K562 (cell line): ENCODE measurements around the gene GPR108. TPM values are rescaled to one million over a fixed set of nuclear protein-coding genes. Genes with fewer than 3 reads are reported as not detected.

Source experiments
- ATF7 ChIP-seq: fragments of 450-650 bp; IDR thresholded peaks from 2 replicates; pipeline ENCODE4 v1.7.1; 2014; ENCODE audit warnings: mild to moderate bottlenecking, moderate library complexity
- GTF2A2 ChIP-seq: IDR thresholded peaks from 2 replicates; pipeline ENCODE4 v1.6.1; 2016; ENCODE audit warnings: mild to moderate bottlenecking, missing genetic modification characterization, missing compliant biosample characterization
- KAT2B ChIP-seq: IDR thresholded peaks from one replicate; pipeline ENCODE4 v1.6.1; 2012; ENCODE audit warnings: low read depth, mild to moderate bottlenecking, control low read depth, inconsistent platforms, low read length, moderate library complexity
- POLR2B ChIP-seq: fragments of 450-650 bp; IDR thresholded peaks from 2 replicates; pipeline ENCODE4 v1.6.1; 2018; ENCODE audit warnings: low read depth; ENCODE audit not compliant: partially characterized antibody
- POU5F1 ChIP-seq: fragments of 150-350 bp; IDR thresholded peaks from 2 replicates; pipeline ENCODE4 v1.6.1; 2014; ENCODE audit warnings: borderline replicate concordance, low read length, low read depth, mild to moderate bottlenecking; ENCODE audit not compliant: partially characterized antibody
- SIN3A ChIP-seq, 2 experiments: fragments of 150-350 bp in 1 of 2; IDR thresholded peaks; 2 replicates each; pipeline ENCODE4 v1.6.1; 2011 to 2016; ENCODE audit warnings: borderline replicate concordance in 2 of 2, low read depth in 2 of 2, low read length in 2 of 2, mild to moderate bottlenecking in 2 of 2, moderate library complexity in 2 of 2; ENCODE audit not compliant: control insufficient read depth in 1 of 2
- SIX5 ChIP-seq, 2 experiments: IDR thresholded peaks; 2 replicates each; pipeline ENCODE4 v1.6.1; 2011; ENCODE audit warnings: low read length in 2 of 2, borderline replicate concordance in 1 of 2, low read depth in 1 of 2, mild to moderate bottlenecking in 1 of 2, moderate library complexity in 1 of 2; ENCODE audit not compliant: insufficient read depth in 1 of 2
- ZNF12 ChIP-seq: sonication (generic); formaldehyde crosslinking; IDR thresholded peaks from 2 replicates; pipeline ENCODE4 v1.4.0; 2020; ENCODE audit warnings: mild to moderate bottlenecking, missing genetic modification reagents
- ZNF589 ChIP-seq: fragments of 200-800 bp; sonication (Bioruptor generic); IDR thresholded peaks from 2 replicates; pipeline ENCODE4 v1.6.1; 2016; ENCODE audit warnings: low read depth, missing genetic modification characterization, missing compliant biosample characterization
- ZNF592 ChIP-seq: fragments of 450-650 bp; IDR thresholded peaks from 2 replicates; pipeline ENCODE4 v1.6.1; 2017; ENCODE audit warnings: antibody characterized with exemption, mild to moderate bottlenecking
- ZNF764 ChIP-seq: fragments of 250-450 bp; sonication (Bioruptor Pico); IDR thresholded peaks from 2 replicates; pipeline ENCODE4 v1.4.0; 2020; ENCODE audit warnings: low read depth, mild to moderate bottlenecking, moderate library complexity
- ZNF785 ChIP-seq: fragments of 250-450 bp; sonication (Bioruptor Pico); IDR thresholded peaks from 2 replicates; pipeline ENCODE4 v1.4.0; 2020; ENCODE audit warnings: mild to moderate bottlenecking
- polyA plus RNA-seq, 8 experiments: library from polyadenylated mRNA; depleted of rRNA in 4 of 8; stranded (reverse) in 5 of 8; unstranded in 3 of 8; fragments of >200 nt; fragmentation: Nextera tagmentation in 2 of 8; fragmentation: Illumina TruSeq in 1 of 8; extraction: Ambion mirVana in 2 of 8; extraction: Trizol in 1 of 8; gene quantifications; 2 replicates each; pipeline versions ENCODE4 v1.2.1 to v1.2.3, GENCODE V29; 2011 to 2014; ENCODE audit warnings: inconsistent platforms in 1 of 8, missing spikeins in 1 of 8
- total RNA-seq, 7 experiments: library from RNA; depleted of rRNA in 6 of 7; stranded (reverse); fragments of >200 nt in 6 of 7; fragmentation: Illumina TruSeq in 2 of 7; extraction: Trizol in 2 of 7; gene quantifications; 2 replicates each; pipeline versions ENCODE4 v1.2.1 to v1.2.3, GENCODE V29; 2011 to 2021; ENCODE audit warnings: low replicate concordance in 1 of 7
- TF ChIP-seq, protein P1 (sequence below): fragments of 450-650 bp; IDR thresholded peaks from 2 replicates; pipeline ENCODE4 v1.6.1; 2018; ENCODE audit warnings: mild to moderate bottlenecking, low read depth; ENCODE audit not compliant: partially characterized antibody
- TF ChIP-seq, protein P2 (sequence below): sonication (generic); formaldehyde crosslinking; IDR thresholded peaks from 2 replicates; pipeline ENCODE4 v1.8.0; 2023; ENCODE audit warnings: missing genetic modification reagents, mild to moderate bottlenecking, borderline replicate concordance

GPR108 gene
- total and polyA plus RNA-seq, 9 of the 15 experiments (the other 6 are each of a cell fraction or from before 2014, with no cell fraction given) = 2.4 to 33.2 (median 24.4) TPM

- TF ChIP-seq ZNF592 (no peak; the same call in none of the 2 replicates), GTF2A2 (tag) (no peak), SIN3A (IDR thresholded peaks at IDR 0.05; ENCODE audit: borderline replicate concordance in 2 of 2, control insufficient read depth in 1 of 2, low read depth in 2 of 2, low read length in 2 of 2) (0 out of 4 replicates have a peak, but pooled peaks of 1 of the 2 experiments have one; percentile 27), ZNF12 (CRISPR knock-in tag) (no peak; the same call in 1 of the 2 replicates), POU5F1 (peak; percentile 80), SIX5 (IDR thresholded peaks at IDR 0.05; ENCODE audit: borderline replicate concordance in 1 of 2, insufficient read depth in 1 of 2, low read depth in 1 of 2, low read length in 2 of 2) (peak; percentile 96 to 97), POLR2B (no peak), ZNF764 (CRISPR knock-in tag) (no peak), ATF7 (no peak), KAT2B (no peak), ZNF785 (CRISPR knock-in tag) (no peak), ZNF589 (CRISPR knock-in tag) (no peak)
- TF ChIP-seq, protein P1, sequence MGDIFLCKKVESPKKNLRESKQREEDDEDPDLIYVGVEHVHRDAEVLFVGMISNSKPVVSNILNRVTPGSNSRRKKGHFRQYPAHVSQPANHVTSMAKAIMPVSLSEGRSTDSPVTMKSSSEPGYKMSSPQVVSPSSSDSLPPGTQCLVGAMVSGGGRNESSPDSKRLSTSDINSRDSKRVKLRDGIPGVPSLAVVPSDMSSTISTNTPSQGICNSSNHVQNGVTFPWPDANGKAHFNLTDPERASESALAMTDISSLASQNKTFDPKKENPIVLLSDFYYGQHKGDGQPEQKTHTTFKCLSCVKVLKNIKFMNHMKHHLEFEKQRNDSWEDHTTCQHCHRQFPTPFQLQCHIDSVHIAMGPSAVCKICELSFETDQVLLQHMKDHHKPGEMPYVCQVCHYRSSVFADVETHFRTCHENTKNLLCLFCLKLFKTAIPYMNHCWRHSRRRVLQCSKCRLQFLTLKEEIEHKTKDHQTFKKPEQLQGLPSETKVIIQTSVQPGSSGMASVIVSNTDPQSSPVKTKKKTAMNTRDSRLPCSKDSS = no peak
- TF ChIP-seq, protein P2, sequence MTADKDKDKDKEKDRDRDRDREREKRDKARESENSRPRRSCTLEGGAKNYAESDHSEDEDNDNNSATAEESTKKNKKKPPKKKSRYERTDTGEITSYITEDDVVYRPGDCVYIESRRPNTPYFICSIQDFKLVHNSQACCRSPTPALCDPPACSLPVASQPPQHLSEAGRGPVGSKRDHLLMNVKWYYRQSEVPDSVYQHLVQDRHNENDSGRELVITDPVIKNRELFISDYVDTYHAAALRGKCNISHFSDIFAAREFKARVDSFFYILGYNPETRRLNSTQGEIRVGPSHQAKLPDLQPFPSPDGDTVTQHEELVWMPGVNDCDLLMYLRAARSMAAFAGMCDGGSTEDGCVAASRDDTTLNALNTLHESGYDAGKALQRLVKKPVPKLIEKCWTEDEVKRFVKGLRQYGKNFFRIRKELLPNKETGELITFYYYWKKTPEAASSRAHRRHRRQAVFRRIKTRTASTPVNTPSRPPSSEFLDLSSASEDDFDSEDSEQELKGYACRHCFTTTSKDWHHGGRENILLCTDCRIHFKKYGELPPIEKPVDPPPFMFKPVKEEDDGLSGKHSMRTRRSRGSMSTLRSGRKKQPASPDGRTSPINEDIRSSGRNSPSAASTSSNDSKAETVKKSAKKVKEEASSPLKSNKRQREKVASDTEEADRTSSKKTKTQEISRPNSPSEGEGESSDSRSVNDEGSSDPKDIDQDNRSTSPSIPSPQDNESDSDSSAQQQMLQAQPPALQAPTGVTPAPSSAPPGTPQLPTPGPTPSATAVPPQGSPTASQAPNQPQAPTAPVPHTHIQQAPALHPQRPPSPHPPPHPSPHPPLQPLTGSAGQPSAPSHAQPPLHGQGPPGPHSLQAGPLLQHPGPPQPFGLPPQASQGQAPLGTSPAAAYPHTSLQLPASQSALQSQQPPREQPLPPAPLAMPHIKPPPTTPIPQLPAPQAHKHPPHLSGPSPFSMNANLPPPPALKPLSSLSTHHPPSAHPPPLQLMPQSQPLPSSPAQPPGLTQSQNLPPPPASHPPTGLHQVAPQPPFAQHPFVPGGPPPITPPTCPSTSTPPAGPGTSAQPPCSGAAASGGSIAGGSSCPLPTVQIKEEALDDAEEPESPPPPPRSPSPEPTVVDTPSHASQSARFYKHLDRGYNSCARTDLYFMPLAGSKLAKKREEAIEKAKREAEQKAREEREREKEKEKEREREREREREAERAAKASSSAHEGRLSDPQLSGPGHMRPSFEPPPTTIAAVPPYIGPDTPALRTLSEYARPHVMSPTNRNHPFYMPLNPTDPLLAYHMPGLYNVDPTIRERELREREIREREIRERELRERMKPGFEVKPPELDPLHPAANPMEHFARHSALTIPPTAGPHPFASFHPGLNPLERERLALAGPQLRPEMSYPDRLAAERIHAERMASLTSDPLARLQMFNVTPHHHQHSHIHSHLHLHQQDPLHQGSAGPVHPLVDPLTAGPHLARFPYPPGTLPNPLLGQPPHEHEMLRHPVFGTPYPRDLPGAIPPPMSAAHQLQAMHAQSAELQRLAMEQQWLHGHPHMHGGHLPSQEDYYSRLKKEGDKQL (CRISPR knock-in tag) = peak; percentile 59; the same call in 1 of the 2 replicates
These were observed 750 bp upstream of the GPR108 start (continued) for GRCh38 chr19:6737873-6738786.
